Kidney capillary endothelial cell (primary cell): Measurements from ENCODE around the gene ZFPL1.

ENCODE experiments used
- DNase-seq: peaks from one replicate; pipeline ENCODE4 v3.0.0-alpha.2; 2018; ENCODE audit warnings: low spot score

Gene ZFPL1

GRCh38 chr11:65083834-65084597, at the start of gene ZFPL1, which contains the start of gene CDCA5:
ZFPL1 (plus strand) TSS chr11:65084222; CDS start chr11:65084699, 477 bp downstream.
CDCA5 (minus strand) TSS chr11:65084040; CDS start chr11:65083978, 62 bp downstream.
- peak; percentile 92 for DNase-seq

DNA sequence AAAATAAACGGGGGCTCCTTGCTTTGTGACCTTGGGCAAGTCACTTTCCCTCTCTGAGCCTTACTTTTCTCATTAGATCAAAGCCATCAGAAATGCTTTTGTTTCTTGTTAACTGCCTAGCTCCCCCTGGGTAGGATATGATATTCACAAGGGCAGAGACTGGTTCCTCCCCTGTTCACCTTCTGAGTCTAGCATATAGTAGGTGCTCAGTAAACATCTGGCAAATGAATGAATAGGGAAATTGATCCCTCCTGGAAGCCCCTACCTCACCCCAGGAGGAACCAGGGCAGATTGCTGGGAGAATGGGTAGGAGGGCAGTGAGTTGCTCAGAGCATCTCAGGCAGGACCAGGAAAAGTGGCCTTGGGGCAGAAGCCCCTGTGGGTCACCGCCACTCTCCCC, 49.6 kb upstream of the ZFPL1 start:
- DNase-seq, result no peak

- no peak for DNase-seq
These were observed 48.4 kb upstream of the ZFPL1 start for GRCh38 chr11:65035579-65035978.

DNA sequence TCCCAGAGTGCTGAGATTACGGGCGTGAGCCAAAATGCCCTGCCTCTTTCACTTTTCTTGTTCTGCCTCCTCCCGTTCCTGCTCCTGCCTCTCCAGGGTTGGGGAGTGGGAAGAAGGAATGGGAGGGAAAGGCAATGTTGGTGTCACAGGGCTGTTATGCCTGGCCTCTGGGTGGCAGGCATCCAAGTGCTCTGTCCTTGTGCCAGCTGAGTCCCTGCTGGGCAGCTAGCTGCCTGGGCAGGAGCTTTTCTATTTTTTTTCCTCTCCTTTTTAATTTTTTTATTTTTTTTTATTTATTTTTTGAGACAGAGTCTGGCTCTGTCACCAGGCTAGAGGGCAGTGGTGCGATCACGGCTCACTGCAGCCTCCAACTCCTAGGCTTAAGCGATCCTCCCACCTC, 47.1 kb upstream of the ZFPL1 start:
- DNase-seq, result no peak

- no peak for DNase-seq
These were observed 43.5 kb upstream of the ZFPL1 start for GRCh38 chr11:65040520-65040846.

GRCh38 chr11:65040847-65041622, 43.0 kb upstream of the ZFPL1 start, which contains the start of gene SAC3D1:
SAC3D1 (plus strand) TSS chr11:65041210; CDS start chr11:65041293, 83 bp downstream.
- DNase-seq, result peak; percentile 75

DNA sequence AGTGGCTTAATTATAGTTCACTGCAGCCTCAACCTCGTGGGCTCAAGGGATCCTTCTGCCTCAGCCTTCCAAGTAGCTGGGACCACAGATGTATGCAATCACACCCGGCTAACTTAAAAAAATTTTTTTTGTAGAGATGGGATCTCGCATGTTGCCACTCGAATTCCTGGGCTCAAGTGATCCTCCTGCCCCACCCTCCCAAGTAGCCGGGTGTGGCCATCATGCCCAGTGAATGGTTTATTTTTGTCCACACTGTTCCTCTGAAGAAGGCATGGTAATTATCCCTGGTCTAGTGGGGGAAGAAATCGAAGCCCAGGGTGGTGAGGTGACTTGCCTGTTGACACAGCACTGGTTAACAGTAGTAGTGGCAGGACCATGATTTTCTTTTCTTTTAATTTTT, 41.1 kb upstream of the ZFPL1 start:
- no peak for DNase-seq

GRCh38 chr11:65043881-65044501, 40.0 kb upstream of the ZFPL1 start:
- no peak for DNase-seq

DNA sequence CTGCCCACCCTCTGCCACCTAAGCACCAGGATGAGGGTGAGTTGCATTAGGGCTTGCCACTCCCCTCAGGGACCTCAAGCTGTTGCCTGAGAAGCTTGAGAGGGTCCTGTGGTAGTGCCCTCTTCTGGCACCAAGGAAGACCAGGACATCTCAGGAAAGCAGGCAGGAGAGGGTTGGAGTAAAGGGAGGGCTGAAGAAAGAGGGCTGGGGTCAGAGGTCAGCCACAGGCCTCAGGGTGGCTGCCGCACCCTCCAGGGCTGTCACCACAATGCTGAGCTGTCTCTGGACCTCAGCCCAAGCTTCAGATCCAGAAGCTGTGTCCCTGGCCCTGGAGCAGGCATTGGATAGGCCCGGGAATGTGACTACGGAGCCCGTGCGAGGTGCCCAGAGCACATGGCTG, 39.0 kb upstream of the ZFPL1 start:
- DNase-seq, result no peak

DNA sequence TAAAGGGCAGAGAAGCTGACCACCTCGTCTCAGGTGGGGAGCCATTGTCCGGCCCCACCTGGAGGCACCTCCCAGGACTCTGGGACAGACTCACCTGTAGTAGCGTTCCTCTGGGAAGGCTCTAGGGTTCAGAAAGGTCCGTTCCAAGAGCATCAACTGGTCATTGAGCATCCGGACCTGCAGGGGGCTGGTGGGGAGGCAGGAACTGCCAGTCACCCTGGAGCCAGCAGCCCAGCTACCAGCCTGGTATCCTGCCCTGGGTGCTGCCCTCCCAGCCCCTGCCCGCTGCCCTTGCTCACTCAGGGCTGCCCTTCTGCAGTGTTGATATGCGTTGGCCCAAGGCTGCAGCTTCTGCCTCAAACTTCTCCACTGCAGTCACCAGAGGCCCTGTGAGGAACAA, 38.3 kb upstream of the ZFPL1 start:
- no peak for DNase-seq

- no peak for DNase-seq
These were observed 36.2 kb upstream of the ZFPL1 start for GRCh38 chr11:65047581-65048422.

- DNase-seq, result no peak
These were observed 32.6 kb upstream of the ZFPL1 start for GRCh38 chr11:65051398-65051858.

DNA sequence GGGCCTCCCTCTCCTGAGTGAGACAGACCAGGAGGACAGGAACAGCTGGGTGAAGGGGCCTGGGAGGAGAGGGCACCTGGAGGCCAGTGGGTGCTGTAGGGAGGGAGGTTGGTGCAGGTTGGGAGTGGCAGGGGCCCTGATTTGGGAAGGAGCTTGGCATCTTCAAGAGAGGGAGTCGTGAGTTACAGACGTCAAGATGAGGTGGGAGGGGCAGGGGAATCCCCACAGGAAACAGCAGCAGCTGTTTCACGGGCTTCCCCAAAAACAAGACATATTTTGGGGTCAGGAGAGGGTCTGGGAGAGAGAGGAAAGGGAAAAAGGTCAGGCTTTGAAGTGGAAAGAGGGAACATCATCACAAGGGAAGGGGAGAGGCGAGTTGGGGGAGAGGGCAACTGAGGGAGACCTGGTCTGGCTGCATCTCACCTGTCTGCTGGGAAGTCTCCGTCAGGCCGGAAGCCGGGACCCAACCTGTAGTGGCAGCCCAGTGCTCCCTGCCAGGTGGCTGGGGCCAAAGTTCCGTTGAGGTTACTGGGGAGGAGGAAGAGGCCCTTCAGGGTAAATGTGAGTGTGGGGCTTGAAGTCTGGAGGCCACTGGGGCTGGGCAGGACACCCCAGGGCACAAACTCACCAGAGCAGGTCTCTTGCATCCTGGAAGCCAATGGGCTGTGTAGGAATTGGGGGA, 30.1 kb upstream of the ZFPL1 start:
- no peak for DNase-seq

DNA sequence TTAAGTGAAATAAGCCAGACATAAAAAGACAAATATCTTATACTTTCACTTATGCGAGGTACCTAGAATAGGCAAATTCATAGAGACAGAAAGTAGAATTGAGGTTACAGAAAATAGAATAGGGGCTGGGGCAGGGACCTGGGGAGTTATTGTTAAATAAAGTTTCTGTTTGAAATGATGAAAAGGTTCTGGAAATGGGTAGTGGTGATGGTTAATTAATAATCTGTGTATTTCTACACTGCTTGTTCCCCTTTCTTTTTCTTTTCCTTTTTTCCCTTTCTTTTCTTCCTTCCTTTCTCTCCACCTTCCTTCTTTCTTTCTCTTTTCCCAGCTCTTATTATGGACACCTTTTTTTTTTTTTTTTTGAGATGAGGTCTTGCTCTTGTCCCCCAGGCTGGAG, 28.5 kb upstream of the ZFPL1 start:
- DNase-seq, result no peak

DNA sequence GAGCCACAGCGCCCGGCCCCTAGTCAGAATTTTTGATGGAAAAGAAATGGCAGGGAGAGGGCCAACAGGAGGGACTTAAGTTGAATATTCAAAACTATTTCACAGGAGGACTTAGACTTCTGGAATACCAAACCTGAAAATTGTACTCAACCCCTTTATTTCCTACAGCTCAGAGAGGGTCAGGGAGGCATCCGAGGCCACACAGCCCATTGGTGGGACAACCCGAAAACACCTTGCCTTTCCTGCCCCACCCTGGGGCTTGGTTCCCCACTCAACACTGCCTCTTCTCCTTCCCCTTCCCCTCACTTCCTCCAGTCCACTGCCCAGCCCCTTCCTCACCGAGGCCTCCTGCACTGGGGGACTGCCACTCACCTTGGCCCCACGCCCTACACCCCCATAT, 27.0 kb upstream of the ZFPL1 start:
- DNase-seq, result no peak

DNA sequence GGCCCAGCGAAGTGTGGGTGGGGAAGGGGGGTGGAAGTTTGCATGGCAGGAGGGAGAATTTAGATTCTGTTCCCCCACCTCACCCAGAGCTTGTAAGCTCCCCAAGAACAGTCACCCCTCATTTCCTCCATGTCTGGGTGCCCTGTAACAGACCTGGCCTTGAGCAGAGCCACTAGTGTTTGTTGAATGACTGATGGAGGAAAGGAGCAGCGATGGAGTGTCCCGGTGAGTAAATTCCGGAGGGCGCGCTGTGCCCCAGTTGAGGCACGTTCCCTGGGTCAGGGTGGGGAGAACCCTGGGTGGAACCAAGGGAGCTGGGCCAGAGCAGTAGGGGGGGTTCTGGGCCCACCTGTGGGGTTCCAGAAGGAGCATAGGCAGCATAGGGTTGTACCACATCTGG, 26.5 kb upstream of the ZFPL1 start:
- no peak for DNase-seq

DNA sequence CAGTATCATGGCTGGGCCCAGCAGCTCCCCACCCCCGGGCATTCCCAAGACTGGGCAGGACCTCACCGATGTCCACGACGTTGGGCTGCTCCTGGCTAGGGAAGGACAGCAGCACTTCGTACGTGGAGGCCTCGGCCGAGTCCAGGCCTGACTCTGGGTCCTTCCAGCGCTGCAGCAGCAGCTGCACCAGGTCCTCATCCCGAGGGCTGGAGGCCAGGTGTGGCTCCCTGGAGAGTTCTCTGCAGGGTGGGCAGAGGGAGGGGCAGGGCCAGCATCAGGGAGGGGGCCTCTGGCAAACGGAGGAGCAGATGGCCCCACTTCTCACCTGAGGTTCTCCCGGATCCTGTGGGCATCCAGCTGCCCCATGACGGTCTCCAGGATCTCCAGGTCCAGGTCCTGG, 26.0 kb upstream of the ZFPL1 start:
- no peak for DNase-seq

DNA sequence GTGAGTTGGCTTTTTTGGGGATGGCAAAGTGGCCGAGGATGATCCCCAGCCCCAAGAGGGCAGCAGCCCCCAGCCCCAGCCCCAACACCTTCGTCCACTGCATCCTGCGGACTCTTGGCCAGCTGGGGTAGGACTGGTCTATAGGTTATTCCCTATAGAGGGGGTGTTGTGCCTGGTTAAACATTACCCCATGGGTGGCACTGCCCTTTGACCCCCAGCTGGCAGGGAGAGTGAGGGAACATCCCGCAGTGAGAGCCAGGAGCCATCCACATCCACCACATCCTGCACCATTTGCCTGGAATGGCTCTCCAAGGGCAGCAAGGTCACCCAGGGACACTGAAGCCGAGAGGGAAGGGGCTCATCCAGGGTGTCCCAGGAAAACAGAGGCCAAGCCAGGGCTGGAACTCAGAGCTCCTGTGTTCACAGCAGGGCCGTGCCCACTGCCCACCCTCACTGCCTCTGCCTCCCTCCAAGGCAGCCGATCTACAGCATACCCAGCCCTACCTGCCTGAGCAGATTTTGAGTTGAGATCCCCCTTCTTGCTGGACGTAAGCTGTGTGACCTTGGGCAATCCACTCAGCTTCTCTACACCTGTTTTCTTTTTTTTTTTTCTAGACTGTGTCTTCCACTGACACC, 25.5 kb upstream of the ZFPL1 start, which contains the start of gene NAALADL1:
Gene NAALADL1 (minus strand): TSS at position 135 of the 636 bp plus-strand sequence. CDS start 32 bp downstream, at position 103.
- DNase-seq, result no peak

- DNase-seq, result no peak
These were observed 24.5 kb upstream of the ZFPL1 start for GRCh38 chr11:65059523-65059922.

DNA sequence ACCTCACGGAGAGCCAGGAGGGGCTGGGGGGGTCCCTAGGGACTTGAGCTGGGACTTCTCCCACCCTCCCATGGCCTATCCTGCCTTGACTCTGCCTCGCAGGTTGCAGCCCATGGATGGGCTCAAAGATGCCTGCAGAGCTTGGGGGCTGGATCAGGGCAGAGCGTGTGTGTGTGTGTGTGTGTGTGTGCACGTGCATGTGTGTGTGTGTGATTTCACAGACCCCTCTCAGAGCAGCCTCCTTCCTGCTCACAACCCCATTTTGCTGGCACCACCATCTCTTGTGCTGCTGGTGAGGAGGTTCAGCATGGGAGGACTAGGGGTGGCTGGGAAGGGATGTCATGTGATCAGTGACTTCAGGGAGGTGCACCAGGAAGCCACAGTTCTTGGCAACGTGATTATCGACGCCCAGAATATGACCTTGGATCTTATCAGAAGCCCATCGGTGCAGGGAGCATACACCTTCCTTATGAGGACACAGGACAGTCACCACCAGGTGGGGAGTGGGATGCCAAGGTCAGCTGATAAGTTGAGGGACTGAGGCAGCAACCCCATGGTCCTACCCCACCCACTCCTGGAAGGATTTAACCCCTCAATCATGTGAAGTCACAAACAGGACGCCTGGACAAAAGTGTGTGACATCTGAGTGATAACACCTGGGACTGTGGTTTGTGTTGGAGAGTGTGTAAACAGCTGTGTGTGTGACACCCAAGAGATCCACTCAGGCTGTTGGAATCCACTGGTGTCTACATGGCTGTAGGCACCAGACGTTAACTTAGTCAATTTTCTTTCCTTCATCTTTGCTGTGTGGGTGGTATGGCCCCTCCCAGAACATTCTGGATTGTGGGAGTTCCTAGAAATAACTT, 23.8 kb upstream of the ZFPL1 start:
- DNase-seq, result no peak
